Stimulated activated CD8-positive, alpha-beta memory T cell treated with anti-CD3 and anti-CD28 coated beads, Interleukin-12 subunit alpha, Interleukin-12 subunit beta, amount 100 ng/mL, for 24 hours (primary cell): ENCODE data around the gene OLFML1.

Experiments used
- DNase-seq: peaks from one replicate; pipeline ENCODE4 v3.0.0-alpha.2; 2020; ENCODE audit errors: extremely low read depth

The OLFML1 gene

GRCh38 chr11:7485186-7486097, at the start of gene OLFML1:
OLFML1 (plus strand) TSS chr11:7485506; CDS start chr11:7485876, 370 bp downstream.
- DNase-seq = no peak

GRCh38 chr11:7436146-7436545, 49.2 kb upstream of the OLFML1 start:
- DNase-seq = no peak

GRCh38 chr11:7436657-7437056, 48.6 kb upstream of the OLFML1 start:
- DNase-seq = no peak

GRCh38 chr11:7437696-7438095, 47.6 kb upstream of the OLFML1 start:
- no peak for DNase-seq

- DNase-seq = no peak
These were observed 45.5 kb upstream of the OLFML1 start for GRCh38 chr11:7439746-7440320.

- peak; percentile 9 for DNase-seq
These were observed 42.6 kb upstream of the OLFML1 start for GRCh38 chr11:7442588-7443215.

GRCh38 chr11:7444091-7444981, 41.0 kb upstream of the OLFML1 start:
- no peak for DNase-seq

GRCh38 chr11:7445564-7445963, 39.7 kb upstream of the OLFML1 start:
- DNase-seq = no peak

- no peak for DNase-seq
These were observed 37.1 kb upstream of the OLFML1 start for GRCh38 chr11:7448201-7448600.

GRCh38 chr11:7449211-7449840, 36.0 kb upstream of the OLFML1 start:
- DNase-seq = no peak

- no peak for DNase-seq
These were observed 35.5 kb upstream of the OLFML1 start for GRCh38 chr11:7449841-7450214.

- no peak for DNase-seq
These were observed 34.5 kb upstream of the OLFML1 start for GRCh38 chr11:7450836-7451235.

GRCh38 chr11:7451520-7451919, 33.8 kb upstream of the OLFML1 start:
- no peak for DNase-seq

GRCh38 chr11:7451952-7452494, 33.3 kb upstream of the OLFML1 start:
- no peak for DNase-seq

GRCh38 chr11:7454854-7455253, 30.5 kb upstream of the OLFML1 start:
- DNase-seq = no peak

- no peak for DNase-seq
These were observed 28.1 kb upstream of the OLFML1 start for GRCh38 chr11:7457211-7457610.

- no peak for DNase-seq
These were observed 22.6 kb upstream of the OLFML1 start for GRCh38 chr11:7462706-7463105.

- no peak for DNase-seq
These were observed 17.7 kb upstream of the OLFML1 start for GRCh38 chr11:7467652-7468051.

- no peak for DNase-seq
These were observed 15.9 kb upstream of the OLFML1 start for GRCh38 chr11:7469351-7469865.

- DNase-seq = no peak
These were observed 14.2 kb upstream of the OLFML1 start for GRCh38 chr11:7471071-7471470.

GRCh38 chr11:7473717-7474116, 11.6 kb upstream of the OLFML1 start:
- DNase-seq = no peak
